A549 (cell line): ENCODE data around the gene CFLAR. TPM values are rescaled to one million over a fixed set of nuclear protein-coding genes. Genes with fewer than 3 reads are reported as not detected.

ENCODE experiments used
- ATAC-seq, 2 experiments: fragments of 200-7000 bp in 1 of 2; fragments of >200 bp in 1 of 2; cut with Nextera tagmentation in 1 of 2; cut with Tn5 transposase in 1 of 2; 3 replicates each; pipeline versions ENCODE4 v1.8.0 to v1.9.1; 2018 to 2020; ENCODE audit warnings: mild to moderate bottlenecking in 1 of 2, moderate library complexity in 1 of 2
- CTCF ChIA-PET: fragments of 300-600 bp; sonication (Branson Sonifier 250); formaldehyde crosslinking; extraction: SDS; loops from one replicate; lab custom pipeline; 2021; ENCODE audit warnings: antibody characterized with exemption, inconsistent platforms; lab: Yijun Ruan, JAX
- POLR2A ChIA-PET: fragments of 350-600 bp; formaldehyde crosslinking; extraction: SDS; loops from one replicate; lab custom pipeline; 2021; ENCODE audit warnings: antibody characterized with exemption, inconsistent platforms; lab: Yijun Ruan, JAX
- DNase-seq, 2 experiments: peaks; one replicate each; pipeline versions ENCODE4 v3.0.0 to v3.0.0-alpha.2; 2011 to 2016; ENCODE audit warnings: low read depth in 1 of 2, low spot score in 1 of 2
- FAIRE-seq: peaks from 2 replicates; lab custom pipeline; 2011; peaks lifted over from hg19 to GRCh38; lab: Jason Lieb, UNC
- H3K27ac ChIP-seq, 2 experiments: fragments of >200 bp; sonication (Bioruptor Twin); formaldehyde crosslinking; 3 replicates each; pipeline ENCODE4 v1.5.1; 2016 to 2017
- H3K4me1 ChIP-seq: fragments of >200 bp; sonication (Bioruptor Twin); formaldehyde crosslinking; 3 replicates; pipeline ENCODE4 v1.6.1; 2016
- H3K4me2 ChIP-seq: fragments of >200 bp; sonication (Bioruptor Twin); formaldehyde crosslinking; 3 replicates; pipeline ENCODE4 v1.6.1; 2016
- H3K4me3 ChIP-seq: fragments of >200 bp; sonication (Bioruptor Twin); formaldehyde crosslinking; 3 replicates; pipeline ENCODE4 v1.5.1; 2016
- H3K9me3 ChIP-seq: fragments of >200 bp; sonication (Bioruptor Twin); formaldehyde crosslinking; 3 replicates; pipeline ENCODE4 v1.6.1; 2016
- EHMT2 ChIP-seq: fragments of 200-600 bp; sonication (generic); IDR thresholded peaks from 2 replicates; pipeline ENCODE4 v1.6.1; 2016; ENCODE audit warnings: antibody characterized with exemption, low read depth, mild to moderate bottlenecking, moderate library complexity
- EP300 ChIP-seq, 2 experiments: fragments of >200 bp; sonication (Bioruptor Twin); formaldehyde crosslinking; IDR thresholded peaks; 2 replicates in 1 of 2; 3 replicates in 1 of 2; pipeline ENCODE4 v1.6.1; 2016 to 2017
- FOSB ChIP-seq: fragments of 250-450 bp; sonication (Bioruptor Pico); IDR thresholded peaks from 2 replicates; pipeline ENCODE4 v1.5.0; 2020; ENCODE audit warnings: mild to moderate bottlenecking, moderate library complexity
- FOSL2 ChIP-seq, 2 experiments: fragments of 450-650 bp in 1 of 2; fragments of >200 bp in 1 of 2; sonication (Bioruptor Twin) in 1 of 2; formaldehyde crosslinking; IDR thresholded peaks; 2 replicates each; pipeline versions ENCODE4 v1.5.0 to v1.6.1; 2016 to 2020; ENCODE audit warnings: mild to moderate bottlenecking in 1 of 2, moderate library complexity in 1 of 2
- HOXA7 ChIP-seq: fragments of 250-450 bp; sonication (Bioruptor Pico); IDR thresholded peaks from 2 replicates; pipeline ENCODE4 v1.5.0; 2020; ENCODE audit warnings: mild to moderate bottlenecking, moderate library complexity
- JUN ChIP-seq, 2 experiments: fragments of >200 bp; sonication (Bioruptor Twin); formaldehyde crosslinking; IDR thresholded peaks; 2 replicates in 1 of 2; 3 replicates in 1 of 2; pipeline ENCODE4 v1.6.1; 2016 to 2017
- KDM1A ChIP-seq: fragments of 200-600 bp; sonication (generic); IDR thresholded peaks from 2 replicates; pipeline ENCODE4 v1.6.1; 2016; ENCODE audit warnings: low read depth, mild to moderate bottlenecking
- MAZ ChIP-seq: fragments of 150-350 bp; IDR thresholded peaks from 2 replicates; pipeline ENCODE4 v1.6.1; 2014; ENCODE audit warnings: antibody characterized with exemption, low read depth, low read length, borderline replicate concordance
- NFE2L2 ChIP-seq: fragments of 150-350 bp; conservative IDR thresholded peaks from 2 replicates; pipeline ENCODE4 v1.6.1; 2014; ENCODE audit warnings: low read length
- PHF8 ChIP-seq: fragments of 200-600 bp; sonication (generic); IDR thresholded peaks from 2 replicates; pipeline ENCODE4 v1.6.1; 2016; ENCODE audit warnings: low read depth, mild to moderate bottlenecking, antibody characterized with exemption, moderate library complexity, borderline replicate concordance
- TFCP2L1 ChIP-seq: fragments of 250-450 bp; sonication (Bioruptor Pico); IDR thresholded peaks from 2 replicates; pipeline ENCODE4 v1.5.0; 2021; ENCODE audit warnings: mild to moderate bottlenecking
- TP53 ChIP-seq: fragments of 250-450 bp; sonication (Bioruptor Pico); IDR thresholded peaks from 2 replicates; pipeline ENCODE4 v1.5.0; 2021; ENCODE audit warnings: mild to moderate bottlenecking, moderate library complexity
- ZC3H11A ChIP-seq: fragments of 450-650 bp; IDR thresholded peaks from 2 replicates; pipeline ENCODE4 v1.6.1; 2014; ENCODE audit warnings: antibody characterized with exemption, mild to moderate bottlenecking
- WGBS: methylation state at CpG from one replicate; pipeline ENCODE4 v1.1.6; 2017; ENCODE audit errors: missing lambda C conversion rate; 5-methylcytosine and 5-hydroxymethylcytosine counted together
- polyA plus RNA-seq, 4 experiments: library from polyadenylated mRNA; depleted of rRNA in 3 of 4; stranded (reverse); fragments of >200 nt; fragmentation: RNase III in 1 of 4; extraction: RNeasy Plus Mini Kit Qiagen cat#74134 plus additional on column Dnase treatment in 1 of 4; gene quantifications; 2 replicates in 3 of 4; 3 replicates in 1 of 4; pipeline ENCODE4 v1.2.3, GENCODE V29; 2011 to 2017
- TF ChIP-seq, protein P1 (sequence below): IDR thresholded peaks from 2 replicates; pipeline ENCODE4 v1.6.1; 2012
- TF ChIP-seq, protein P2 (sequence below): fragments of 250-450 bp; sonication (Bioruptor Pico); IDR thresholded peaks from 2 replicates; pipeline ENCODE4 v1.5.0; 2021; ENCODE audit warnings: mild to moderate bottlenecking, moderate library complexity, borderline replicate concordance
- TF ChIP-seq, protein P3 (sequence below): fragments of >200 bp; sonication (Bioruptor Twin); formaldehyde crosslinking; IDR thresholded peaks from 3 replicates; pipeline ENCODE4 v1.6.1; 2016

Gene CFLAR
- polyA plus RNA-seq, 2 of the 4 experiments (the other 2 are of a cell fraction): 56.5 to 89.4 TPM

DNA sequence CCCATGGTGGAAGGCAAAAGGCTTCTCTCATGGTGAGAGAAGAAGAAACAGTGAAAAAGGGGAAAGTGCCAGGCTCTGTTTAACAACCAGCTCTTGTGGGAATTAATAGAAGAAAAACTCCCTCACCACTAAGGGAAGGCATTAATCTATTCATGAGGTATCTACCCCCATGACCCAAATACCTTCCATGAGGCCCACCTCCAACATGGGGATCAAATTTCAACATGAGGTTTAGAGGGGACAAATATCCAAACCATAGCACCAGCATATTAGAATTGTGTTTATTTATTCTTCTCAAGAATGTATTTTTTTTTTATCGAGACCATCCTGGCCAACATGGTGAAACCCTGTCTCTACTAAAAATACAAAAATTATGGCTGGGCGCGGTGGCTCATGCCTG lies 4.9 kb upstream of the CFLAR start:
- peaks cover 16% of the 10 kb centered on the region for H3K4me1 ChIP-seq

DNA sequence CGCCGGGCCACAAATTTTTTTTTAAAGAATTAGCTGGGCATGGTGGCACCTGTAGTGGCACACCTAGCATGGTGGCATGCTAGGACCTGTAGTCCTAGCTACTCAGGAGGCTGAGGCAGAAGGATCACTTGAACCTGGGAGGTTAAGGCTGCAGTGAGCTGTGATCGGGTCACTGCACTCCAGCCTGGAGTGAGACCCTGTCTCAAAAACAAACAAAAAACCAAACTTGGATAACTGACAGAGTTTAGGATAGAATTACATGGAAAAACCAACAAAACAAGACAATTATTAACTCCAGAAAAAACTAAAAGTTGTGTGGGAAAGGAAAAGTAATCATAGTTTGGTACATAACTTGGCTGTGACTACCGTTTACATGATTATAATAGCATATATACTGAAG lies 1.6 kb upstream of the CFLAR start:
- DNase-seq: no peak
- peak overlapping the region; percentile 44 for H3K4me2 ChIP-seq
- no peak overlapping the region for H3K4me3 ChIP-seq
- POLR2A ChIA-PET: interaction anchor here (1.2 kb wide), 1 partner anchor 225 kb away, joined by 3 read pairs; the partner anchor contains the start of genes NIF3L1 and PPIL3
- H3K4me1 ChIP-seq: peaks cover 21% of the 10 kb centered on the region
- peak overlapping the region; percentile 27 to 99; a peak in 2 of 6 replicates for H3K27ac ChIP-seq
- no peak for FAIRE-seq
- TF ChIP-seq PHF8: no peak
- no peak for TF ChIP-seq KDM1A
- TF ChIP-seq TP53 (CRISPR knock-in tag): no peak
- no peak for TF ChIP-seq ZC3H11A
- TF ChIP-seq MAZ: no peak
- TF ChIP-seq, protein P1, sequence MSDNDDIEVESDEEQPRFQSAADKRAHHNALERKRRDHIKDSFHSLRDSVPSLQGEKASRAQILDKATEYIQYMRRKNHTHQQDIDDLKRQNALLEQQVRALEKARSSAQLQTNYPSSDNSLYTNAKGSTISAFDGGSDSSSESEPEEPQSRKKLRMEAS: no peak
- no peak for TF ChIP-seq EP300 (IDR thresholded peaks at IDR 0.05)
- no peak for TF ChIP-seq TFCP2L1 (CRISPR knock-in tag)
- TF ChIP-seq JUN (IDR thresholded peaks at IDR 0.05): no peak
- no peak for TF ChIP-seq HOXA7
- no peak for ATAC-seq
- CTCF ChIA-PET: interaction anchor here (0.6 to 5.1 kb wide), 4 partner anchors 44 to 496 kb away, joined by 3 to 108 read pairs (median 8); no protein-coding TSS in a partner anchor
- no peaks in the 10 kb centered on the region for H3K9me3 ChIP-seq
- WGBS: 68% methylated on average over 4 of the region's 4 CpGs

More for the DNA sequence above, 4.9 kb upstream of the CFLAR start:
- Histone ChIP-seq H3K27ac (no peak overlapping the region), H3K4me3 (no peak overlapping the region), H3K4me2 (no peak overlapping the region), H3K9me3 (no peaks in the 10 kb centered on the region)
- WGBS: 98% methylated on average over 3 of the region's 3 CpGs
- CTCF ChIA-PET: interaction anchor here (1.4 to 2.8 kb wide), 3 partner anchors 38 to 206 kb away, joined by 5 to 16 read pairs (median 6); no protein-coding TSS in a partner anchor
- POLR2A ChIA-PET: no interaction called here
- ATAC-seq (no peak), FAIRE-seq (no peak), DNase-seq (no peak)
- TF ChIP-seq, protein P1: no peak
- TF ChIP-seq, all 56 proteins: peak for 0

DNA sequence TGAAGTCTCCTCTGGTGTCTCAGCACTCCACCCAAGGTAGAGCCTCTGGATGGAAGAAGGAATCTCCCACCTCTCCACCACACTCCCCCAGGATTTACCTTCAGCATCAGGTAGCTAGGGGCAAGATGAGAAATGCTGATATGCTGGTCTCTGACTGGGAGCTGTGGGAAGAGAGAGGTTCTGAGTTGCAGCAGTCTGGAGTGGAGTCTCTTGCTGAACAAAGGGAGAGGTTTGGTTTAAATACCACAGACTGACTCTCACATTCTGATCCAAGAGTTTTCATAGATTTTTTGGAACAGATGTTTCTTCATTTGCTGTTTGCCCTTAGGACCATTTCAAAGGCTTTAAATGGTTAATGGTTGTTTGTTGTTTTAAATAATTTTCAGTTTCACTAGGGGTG lies 1.1 kb upstream of the CFLAR start:
- no peak for DNase-seq
- ChIA-PET POLR2A (interaction anchor here (0.5 to 1.2 kb wide), 2 partner anchors 123 to 226 kb away, joined by 3 read pairs; partner anchors contain the start of genes NIF3L1 and PPIL3), CTCF (interaction anchor here (0.6 to 5.1 kb wide), 4 partner anchors 44 to 201 kb away, joined by 3 to 108 read pairs (median 4); no protein-coding TSS in a partner anchor)
- Histone ChIP-seq H3K4me3 (no peak overlapping the region), H3K27ac (peak overlapping the region; percentile 27 to 99; a peak in 4 of 6 replicates), H3K4me2 (peak overlapping the region; percentile 44), H3K9me3 (no peaks in the 10 kb centered on the region), H3K4me1 (peaks cover 22% of the 10 kb centered on the region)
- no peak for FAIRE-seq
- TF ChIP-seq EHMT2 (no peak), FOSB (no peak), NFE2L2 (no peak), MAZ (no peak), FOSL2 (IDR thresholded peaks at IDR 0.05) (no peak), FOSL2 (CRISPR knock-in tag; IDR thresholded peaks at IDR 0.05) (no peak), TP53 (CRISPR knock-in tag) (no peak)
- TF ChIP-seq, protein P2, sequence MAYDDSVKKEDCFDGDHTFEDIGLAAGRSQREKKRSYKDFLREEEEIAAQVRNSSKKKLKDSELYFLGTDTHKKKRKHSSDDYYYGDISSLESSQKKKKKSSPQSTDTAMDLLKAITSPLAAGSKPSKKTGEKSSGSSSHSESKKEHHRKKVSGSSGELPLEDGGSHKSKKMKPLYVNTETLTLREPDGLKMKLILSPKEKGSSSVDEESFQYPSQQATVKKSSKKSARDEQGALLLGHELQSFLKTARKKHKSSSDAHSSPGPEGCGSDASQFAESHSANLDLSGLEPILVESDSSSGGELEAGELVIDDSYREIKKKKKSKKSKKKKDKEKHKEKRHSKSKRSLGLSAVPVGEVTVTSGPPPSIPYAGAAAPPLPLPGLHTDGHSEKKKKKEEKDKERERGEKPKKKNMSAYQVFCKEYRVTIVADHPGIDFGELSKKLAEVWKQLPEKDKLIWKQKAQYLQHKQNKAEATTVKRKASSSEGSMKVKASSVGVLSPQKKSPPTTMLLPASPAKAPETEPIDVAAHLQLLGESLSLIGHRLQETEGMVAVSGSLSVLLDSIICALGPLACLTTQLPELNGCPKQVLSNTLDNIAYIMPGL (CRISPR knock-in tag): no peak
- TF ChIP-seq, protein P1: no peak
- TF ChIP-seq, protein P3, sequence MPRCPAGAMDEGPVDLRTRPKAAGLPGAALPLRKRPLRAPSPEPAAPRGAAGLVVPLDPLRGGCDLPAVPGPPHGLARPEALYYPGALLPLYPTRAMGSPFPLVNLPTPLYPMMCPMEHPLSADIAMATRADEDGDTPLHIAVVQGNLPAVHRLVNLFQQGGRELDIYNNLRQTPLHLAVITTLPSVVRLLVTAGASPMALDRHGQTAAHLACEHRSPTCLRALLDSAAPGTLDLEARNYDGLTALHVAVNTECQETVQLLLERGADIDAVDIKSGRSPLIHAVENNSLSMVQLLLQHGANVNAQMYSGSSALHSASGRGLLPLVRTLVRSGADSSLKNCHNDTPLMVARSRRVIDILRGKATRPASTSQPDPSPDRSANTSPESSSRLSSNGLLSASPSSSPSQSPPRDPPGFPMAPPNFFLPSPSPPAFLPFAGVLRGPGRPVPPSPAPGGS: no peak
- ATAC-seq: no peak
